ENCODE data around the gene NOC4L. TPM values are rescaled to one million over a fixed set of nuclear protein-coding genes. Genes with fewer than 3 reads are reported as not detected.

The NOC4L gene
- total RNA-seq, 3 donors from 2014 or later (not counting 1 experiment from before 2014, with no cell fraction given): 21.0 to 30.2 (median 21.7) TPM

DNA sequence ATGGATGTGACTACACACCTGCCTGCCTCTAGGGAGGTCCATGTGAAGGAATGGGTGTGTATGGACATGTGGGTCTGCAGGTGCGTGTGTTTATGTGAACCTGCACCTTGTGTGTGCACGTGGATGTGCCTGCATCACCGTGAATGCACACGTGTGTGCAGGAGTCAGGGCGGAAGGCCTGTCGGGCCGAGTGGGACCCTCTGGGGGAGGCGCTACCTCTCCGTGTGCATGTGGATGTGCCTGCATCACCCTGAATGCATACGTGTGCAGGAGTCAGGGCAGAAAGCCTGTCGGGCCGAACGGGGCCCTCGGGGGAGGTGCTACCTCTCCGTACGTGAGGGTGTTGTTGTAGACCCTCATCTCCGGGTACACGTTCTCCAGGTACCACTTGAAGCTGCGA, 56.5 kb downstream of the NOC4L start:
- no peak overlapping the region for H3K4me3 ChIP-seq (ENCODE audit: low read length)
- WGBS (ENCODE audit: insufficient coverage): 88% methylated on average over 19 of the region's 19 CpGs
- Mint-ChIP-seq H3K4me1 (no peaks in the 10 kb centered on the region), H3K36me3 (no peaks in the 10 kb centered on the region), H3K27ac (no peak overlapping the region), H3K27me3 (ENCODE audit: low read depth in 2 of 2) (peaks cover 9 to 15% of the 10 kb centered on the region in 2 donors), H3K9me3 (no peaks in the 10 kb centered on the region), H3K4me3 (no peak overlapping the region)
- intact Hi-C loops (cut with micrococcal nuclease): no loop called here
- TF ChIP-seq, protein P1, sequence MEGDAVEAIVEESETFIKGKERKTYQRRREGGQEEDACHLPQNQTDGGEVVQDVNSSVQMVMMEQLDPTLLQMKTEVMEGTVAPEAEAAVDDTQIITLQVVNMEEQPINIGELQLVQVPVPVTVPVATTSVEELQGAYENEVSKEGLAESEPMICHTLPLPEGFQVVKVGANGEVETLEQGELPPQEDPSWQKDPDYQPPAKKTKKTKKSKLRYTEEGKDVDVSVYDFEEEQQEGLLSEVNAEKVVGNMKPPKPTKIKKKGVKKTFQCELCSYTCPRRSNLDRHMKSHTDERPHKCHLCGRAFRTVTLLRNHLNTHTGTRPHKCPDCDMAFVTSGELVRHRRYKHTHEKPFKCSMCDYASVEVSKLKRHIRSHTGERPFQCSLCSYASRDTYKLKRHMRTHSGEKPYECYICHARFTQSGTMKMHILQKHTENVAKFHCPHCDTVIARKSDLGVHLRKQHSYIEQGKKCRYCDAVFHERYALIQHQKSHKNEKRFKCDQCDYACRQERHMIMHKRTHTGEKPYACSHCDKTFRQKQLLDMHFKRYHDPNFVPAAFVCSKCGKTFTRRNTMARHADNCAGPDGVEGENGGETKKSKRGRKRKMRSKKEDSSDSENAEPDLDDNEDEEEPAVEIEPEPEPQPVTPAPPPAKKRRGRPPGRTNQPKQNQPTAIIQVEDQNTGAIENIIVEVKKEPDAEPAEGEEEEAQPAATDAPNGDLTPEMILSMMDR (IDR thresholded peaks at IDR 0.05): no peak
- H3K9me3 ChIP-seq (ENCODE audit: control insufficient read depth, insufficient read depth, low read length): no peaks in the 10 kb centered on the region
- ATAC-seq: no peak
- H3K27ac ChIP-seq (ENCODE audit: low read length): no peak overlapping the region
- peaks cover 9% of the 10 kb centered on the region for H3K4me1 ChIP-seq (ENCODE audit: control insufficient read depth, insufficient read depth, low read length)
- H3K27me3 ChIP-seq (ENCODE audit: control insufficient read depth, insufficient read depth, low read length): peaks cover 14% of the 10 kb centered on the region
- H3K36me3 ChIP-seq (ENCODE audit: control insufficient read depth, insufficient read depth, low read length): no peaks in the 10 kb centered on the region
- no peak for DNase-seq

DNA sequence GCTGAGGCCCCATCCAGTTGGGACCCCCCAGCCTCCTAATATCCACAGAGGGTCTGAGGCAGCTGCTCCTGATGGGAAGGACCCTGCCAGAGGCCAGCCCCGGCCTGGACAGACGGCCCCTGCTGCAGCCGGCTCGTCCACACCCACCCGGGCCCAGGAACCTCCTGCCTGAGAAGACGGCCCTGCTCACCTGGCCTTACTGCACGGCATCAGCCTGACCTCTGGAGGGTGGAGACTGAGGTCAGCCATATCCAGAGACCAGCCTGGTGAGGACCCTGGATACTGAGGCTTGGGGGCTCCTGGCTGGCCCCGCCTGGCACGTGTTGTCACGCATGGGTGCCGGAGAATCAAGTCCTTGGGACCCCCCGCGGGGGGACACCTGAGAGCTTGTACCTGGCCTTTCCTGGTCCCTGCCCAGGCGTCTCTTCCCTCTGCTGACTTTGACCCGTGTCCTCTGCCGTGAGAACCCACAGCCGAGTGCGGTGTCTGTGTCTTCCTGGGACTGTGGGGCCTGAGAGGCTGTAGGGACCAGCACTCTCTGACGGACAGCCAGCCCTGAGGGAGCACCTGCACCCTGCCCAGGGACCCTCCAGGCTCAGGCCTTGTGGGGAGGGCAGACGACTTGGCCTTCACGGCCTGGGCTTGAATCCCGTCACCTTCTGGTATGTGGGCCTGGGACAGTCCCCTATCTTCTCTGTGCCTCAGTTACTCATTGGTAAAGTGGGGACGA, 57.3 kb downstream of the NOC4L start:
- Mint-ChIP-seq H3K36me3 (no peaks in the 10 kb centered on the region), H3K27me3 (ENCODE audit: low read depth in 2 of 2) (peaks cover 14 to 15% of the 10 kb centered on the region in 2 donors), H3K27ac (no peak overlapping the region), H3K4me3 (no peak overlapping the region), H3K4me1 (no peaks in the 10 kb centered on the region), H3K9me3 (no peaks in the 10 kb centered on the region)
- TF ChIP-seq, protein P1 (IDR thresholded peaks at IDR 0.05): no peak
- Histone ChIP-seq H3K4me3 (ENCODE audit: low read length) (no peak overlapping the region), H3K9me3 (ENCODE audit: control insufficient read depth, insufficient read depth, low read length) (no peaks in the 10 kb centered on the region), H3K27me3 (ENCODE audit: control insufficient read depth, insufficient read depth, low read length) (peaks cover 19% of the 10 kb centered on the region), H3K27ac (ENCODE audit: low read length) (no peak overlapping the region), H3K4me1 (ENCODE audit: control insufficient read depth, insufficient read depth, low read length) (peaks cover 10% of the 10 kb centered on the region), H3K36me3 (ENCODE audit: control insufficient read depth, insufficient read depth, low read length) (no peaks in the 10 kb centered on the region)
- 89% methylated on average over 23 of the region's 23 CpGs for WGBS (ENCODE audit: insufficient coverage)
- intact Hi-C loops (cut with micrococcal nuclease): no loop called here
- no peak for DNase-seq
- ATAC-seq: no peak

Other genes starting within 250 kb of the NOC4L start
- gene ULK1, start 249.8 kb upstream of the NOC4L start, total RNA-seq: 100 to 1,000 TPM in 2 of 3 donors, 10 to 100 TPM in 1; 99.1 to 142 (median 123) TPM
- gene PUS1, start 215.2 kb upstream of the NOC4L start, total RNA-seq: 10 to 100 TPM; 16.9 to 21.9 (median 20.6) TPM
- 10 to 100 TPM; 62.8 to 81.1 (median 80.1) TPM for gene EP400, start 194.5 kb upstream of the NOC4L start, total RNA-seq
- gene DDX51, start 138 bp upstream of the NOC4L start, total RNA-seq: 10 to 100 TPM; 39.5 to 55.9 (median 54.2) TPM
- gene GALNT9, start 185.1 kb downstream of the NOC4L start, total RNA-seq: not detected